GM18502 (cell line): Measurements from ENCODE around the gene TANGO2.
A peak's percentile ranks its signal among the peaks of the same experiment; 100 is the strongest.

ENCODE experiments used
- ATAC-seq: cut with Tn5 transposase; IDR thresholded peaks from one replicate; pipeline ENCODE4 v1.9.1; 2021; ENCODE audit warnings: mild to moderate bottlenecking; ENCODE audit not compliant: unreplicated experiment, poor library complexity

Gene TANGO2

DNA sequence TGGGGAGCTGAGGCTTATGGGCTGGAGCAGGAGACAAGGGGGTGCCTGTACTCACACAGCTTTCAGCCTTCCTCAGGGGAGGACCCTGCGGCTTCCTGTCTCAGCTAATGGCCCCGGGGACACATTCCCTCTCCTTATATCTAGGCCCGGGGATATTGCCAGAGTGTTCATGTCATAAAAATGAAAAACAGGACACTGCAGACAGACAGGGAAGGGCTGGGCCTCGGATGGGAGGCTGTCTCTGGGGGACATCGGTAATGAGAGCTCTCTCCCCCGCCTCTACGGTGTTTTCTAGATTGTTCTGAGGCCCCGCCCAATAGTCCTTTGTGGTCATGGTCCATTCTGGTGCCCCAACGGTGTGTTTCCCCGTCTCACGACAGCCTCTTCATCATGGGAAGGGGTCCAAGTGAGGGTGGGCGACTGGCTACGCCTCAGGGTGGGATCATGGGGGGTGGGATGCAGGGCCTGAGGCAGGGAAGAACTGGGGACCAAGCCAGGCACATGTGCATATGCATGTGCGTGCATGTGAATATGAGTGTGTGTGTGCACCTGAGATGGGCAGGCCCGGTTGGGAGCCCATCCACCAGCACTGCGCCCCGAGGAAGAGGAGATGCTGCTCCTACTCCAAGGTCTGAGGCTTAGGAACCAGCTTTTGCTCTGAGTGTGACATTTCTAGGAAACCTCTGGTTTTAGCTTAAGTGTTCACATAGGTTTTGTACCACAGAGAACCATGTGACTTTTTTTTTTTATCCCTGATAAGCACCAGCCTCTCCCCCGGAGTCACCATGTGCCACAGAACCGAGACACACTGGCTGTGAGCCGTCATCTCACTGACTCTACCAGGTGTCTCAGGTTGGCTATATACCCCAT lies 9.6 kb upstream of the TANGO2 start:
- ATAC-seq: no peak

DNA sequence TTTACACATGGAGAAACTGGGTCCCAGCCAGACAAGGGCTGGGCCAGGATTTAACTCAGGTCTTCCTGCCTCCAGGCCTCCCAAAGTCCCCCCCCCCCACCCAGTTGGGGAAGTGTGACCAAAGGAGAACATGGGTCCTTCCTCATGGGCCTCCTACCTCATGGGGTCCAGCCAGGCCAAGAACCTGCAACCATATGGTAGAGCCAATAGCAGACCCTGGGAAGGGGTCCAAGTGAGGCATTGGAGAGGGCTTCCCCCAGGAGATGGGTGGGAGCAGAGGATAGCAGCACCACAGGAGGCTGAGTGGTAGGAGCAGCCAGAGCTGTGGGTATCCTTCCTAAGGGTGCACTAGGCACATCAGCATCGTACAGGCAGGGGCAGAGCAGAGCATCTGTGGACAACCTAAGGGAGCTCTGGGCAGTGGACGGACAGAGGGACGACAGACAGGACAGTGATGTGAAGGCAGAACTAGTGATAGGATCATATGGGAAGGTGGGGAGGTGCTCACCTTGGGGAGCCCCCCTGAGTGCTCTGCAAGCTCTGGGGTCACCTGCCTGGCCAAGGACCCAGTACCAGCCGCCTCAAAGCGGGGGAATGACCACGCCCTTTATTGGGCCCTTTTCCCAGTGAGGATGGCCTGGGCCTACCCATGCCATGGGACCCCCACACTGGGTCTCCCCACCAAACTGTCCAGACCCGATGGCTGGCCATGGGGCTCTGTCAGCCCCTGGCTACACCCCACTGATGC lies 8.7 kb upstream of the TANGO2 start:
- no peak for ATAC-seq

DNA sequence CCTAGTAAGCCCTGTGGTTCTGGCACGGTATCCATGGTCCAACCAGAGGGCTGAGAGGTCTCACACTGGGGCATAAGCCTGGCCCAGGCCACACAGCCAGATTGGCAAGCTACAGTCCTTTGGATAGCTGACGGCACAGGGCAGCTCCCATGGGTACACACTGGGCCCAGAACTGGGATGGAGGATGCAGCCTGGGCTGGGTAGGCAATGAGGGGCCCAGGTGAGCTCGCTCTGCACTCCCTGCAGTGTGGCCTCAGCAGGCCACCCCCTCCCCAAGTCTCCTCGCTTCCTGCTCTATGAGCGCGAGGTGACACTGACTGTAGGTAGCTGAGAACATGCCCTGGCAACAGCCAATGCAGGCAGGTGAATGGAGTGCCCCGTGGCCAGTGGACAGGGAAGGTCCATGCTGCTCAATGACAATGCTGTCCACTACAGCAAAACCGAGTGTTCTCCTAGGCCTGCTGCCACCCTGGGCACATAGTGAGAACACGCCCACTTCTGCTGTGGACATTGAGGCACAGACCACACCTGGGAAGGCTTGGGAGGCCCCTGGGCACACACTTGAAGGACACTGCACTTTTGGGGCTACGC lies 8.1 kb upstream of the TANGO2 start:
- no peak for ATAC-seq

DNA sequence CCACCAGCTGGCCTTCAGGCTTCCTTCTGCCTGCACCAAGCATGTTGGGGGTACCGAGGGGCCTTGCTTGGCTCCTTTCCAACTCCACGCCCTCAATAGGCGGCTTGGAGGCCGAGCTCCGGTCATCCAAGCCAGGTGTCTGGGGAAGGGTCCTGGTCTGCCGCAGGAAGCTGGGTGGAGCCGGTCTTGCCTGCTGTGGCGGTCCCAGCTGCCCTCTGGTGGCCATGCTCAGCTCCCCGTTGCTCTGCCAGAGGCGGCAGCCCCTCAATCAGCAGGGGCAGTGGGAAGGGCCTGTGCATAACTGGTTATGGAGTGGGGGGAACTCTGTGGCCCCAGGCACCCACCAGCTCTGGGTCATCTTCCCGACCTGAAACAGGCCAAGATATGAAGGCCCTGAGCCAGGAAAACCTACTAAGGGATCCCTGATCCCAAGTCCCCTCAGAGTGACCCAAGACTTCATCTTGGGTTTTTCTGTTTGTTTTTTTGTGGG lies 7.5 kb upstream of the TANGO2 start:
- no peak for ATAC-seq

DNA sequence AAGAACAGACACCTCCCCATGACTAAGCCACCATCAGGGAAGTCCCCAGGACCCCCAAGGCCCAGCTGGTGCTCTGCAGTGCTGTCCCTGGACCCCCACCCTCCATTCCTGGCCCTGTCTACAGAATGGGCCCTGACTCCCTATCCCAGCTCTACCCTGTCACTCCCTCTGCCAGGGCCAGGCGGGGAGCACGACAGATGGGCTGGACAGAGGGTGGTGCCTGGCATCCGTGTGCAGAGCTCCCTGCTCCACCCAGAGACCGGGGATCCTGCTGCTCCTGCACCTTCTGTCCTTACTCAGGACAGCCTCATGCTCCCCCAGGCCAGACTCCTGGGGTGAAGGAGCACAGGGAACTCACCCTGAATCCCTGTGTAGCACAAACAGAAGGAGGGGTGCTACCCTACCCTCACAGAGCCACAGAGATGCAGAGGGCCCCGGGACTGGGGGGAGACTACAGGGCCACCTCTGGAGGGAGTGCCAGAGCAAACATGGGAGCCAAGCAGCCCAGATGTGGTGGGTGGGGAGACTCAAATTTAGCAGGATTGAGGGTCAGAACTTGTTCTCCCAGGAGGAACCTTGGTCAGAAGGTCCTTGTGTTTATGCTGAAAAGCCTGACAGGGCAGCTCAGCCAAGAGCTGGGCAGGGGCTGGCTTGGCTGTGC lies 6.3 kb upstream of the TANGO2 start:
- no peak for ATAC-seq

DNA sequence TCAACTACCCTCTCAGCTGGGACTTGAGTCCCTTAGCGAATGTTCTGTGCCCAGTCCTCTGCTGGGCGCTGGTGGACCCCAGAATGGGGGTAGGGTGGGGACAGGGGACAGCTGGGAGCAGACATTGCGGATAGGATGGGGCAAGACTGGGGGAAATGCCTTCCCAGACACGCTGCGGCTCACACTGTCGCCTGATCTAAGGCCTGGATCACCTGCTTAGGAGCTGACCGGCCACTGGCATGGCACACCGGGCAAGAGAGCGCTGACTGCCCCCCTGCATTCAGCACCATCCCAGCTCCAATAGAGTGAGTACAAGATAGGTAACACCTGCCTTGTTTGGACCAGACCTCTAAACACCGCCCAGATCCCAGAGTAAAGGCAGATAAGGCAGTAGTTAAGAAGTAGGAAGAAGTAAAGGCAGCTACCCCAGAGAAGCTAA lies 5.7 kb upstream of the TANGO2 start:
- ATAC-seq: no peak

DNA sequence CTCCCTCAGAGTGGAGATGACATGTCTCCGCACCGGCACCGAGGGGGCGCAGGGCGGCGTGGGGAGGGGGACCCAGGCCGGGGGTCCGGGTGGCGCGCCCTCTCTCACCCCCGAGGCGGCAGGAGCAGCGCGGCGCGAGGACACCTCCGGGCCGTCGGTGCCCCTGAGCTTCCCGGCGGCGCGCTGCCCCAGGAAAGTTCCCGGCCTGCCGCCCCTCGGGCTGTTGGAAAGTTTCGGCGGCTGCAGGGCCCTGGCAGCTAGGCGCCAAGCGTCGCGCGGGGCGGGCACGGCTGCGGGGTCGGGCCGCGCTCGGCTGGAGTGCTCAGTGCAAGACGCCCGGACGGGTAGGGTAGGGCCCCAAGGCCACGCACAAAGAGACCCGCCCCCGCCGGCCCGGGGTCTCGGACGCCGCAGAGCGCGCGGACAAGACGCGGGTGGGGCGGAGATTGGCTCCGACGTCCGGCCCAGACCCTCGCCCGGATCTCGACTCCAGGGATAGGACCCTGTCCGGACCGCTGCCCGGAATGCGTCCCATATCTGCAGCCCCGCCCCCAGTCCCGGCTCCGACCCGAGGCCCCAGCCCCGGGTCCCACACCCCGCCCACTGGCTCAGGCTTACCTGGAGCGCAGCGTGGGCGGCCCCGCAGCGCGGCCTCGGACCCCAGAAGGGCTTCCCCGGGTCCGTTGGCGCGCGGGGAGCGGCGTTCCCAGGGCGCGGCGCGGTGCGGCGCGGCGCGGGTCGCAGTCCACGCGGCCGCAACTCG lies 4.8 kb upstream of the TANGO2 start:
- peak; percentile 15 for ATAC-seq

DNA sequence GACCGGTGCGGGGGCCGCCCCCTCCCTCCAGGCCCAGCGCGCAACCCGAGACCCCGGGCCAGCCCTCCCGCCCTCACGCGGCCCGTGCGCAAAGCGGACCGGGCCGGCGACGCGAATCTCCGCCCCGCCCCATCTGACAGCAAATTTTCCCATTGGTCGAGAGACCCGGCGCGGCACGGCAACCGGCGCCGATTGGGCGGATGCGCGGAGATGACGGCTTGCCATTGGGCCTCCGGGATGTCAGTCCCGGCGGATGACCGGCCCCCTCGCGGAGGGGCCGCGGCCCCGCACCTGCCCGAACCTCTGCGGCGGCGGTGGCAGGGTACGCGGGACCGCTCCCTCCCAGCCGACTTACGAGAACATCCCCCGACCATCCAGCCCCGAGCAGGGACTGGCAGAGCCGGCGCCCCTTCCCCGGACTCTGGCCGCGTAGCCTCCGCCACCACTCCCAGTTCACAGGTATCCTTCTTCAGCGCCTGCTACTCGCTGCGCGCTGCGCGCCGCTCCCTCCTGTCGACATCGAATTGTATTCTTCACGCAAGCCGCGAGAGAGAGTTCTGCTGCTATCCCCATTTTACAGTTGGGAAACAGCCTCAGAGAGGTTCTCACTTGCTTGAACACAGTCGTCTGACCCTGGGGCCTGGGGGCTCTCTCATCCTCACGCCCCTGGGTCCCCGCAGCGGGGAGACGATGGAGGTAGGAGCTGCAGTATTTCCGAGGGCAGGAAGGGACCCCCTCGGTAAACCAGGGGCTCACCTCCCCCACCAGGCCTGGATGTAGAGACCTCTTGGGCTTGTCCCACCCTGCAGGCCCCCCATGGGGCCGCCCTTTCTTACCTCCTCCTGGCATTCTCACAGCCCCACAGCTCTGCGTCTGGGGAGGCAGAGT lies 3.9 kb upstream of the TANGO2 start, which contains the start of gene ARVCF:
Gene ARVCF, minus strand, starts transcription at position 90 of the 888 bp plus-strand sequence. CDS start 26,029 bp downstream, outside the sequence.
- peak; percentile 53 for ATAC-seq

DNA sequence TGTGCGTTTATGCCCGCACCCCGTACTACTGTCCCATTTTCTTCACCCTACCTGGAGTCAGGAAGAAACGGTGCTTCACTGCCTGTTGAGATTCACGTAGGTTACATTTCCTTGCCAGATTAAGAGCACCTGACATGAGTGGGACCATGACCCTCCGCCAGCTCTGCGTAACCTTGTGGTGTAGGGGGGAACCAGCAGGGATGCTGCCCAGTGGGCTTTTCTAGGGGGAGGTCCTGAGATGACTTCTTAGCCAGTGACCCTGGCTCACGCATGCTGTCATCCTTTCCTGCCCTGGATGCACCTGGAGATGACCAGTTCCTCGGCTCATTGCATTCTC lies 3.3 kb upstream of the TANGO2 start:
- no peak for ATAC-seq

DNA sequence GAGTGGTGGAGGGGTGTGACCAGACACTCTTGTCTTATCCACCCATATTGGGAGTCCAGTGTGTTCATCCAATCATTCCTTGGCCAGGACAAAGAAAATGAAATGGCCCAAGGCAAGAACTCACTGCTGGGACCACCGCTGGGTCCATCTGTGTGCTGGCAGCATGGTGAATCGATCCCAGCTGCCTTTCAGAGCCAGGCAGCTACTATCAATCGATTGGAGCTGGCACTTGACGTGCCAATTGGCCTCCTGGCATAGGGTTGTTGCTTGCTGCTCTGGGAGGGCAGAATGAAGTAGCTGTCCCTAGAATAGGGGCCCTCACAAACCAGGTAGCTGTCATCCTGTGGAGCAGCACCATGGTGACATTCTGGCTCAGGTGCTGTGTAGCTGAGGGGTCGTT lies 2.9 kb upstream of the TANGO2 start:
- ATAC-seq: no peak

DNA sequence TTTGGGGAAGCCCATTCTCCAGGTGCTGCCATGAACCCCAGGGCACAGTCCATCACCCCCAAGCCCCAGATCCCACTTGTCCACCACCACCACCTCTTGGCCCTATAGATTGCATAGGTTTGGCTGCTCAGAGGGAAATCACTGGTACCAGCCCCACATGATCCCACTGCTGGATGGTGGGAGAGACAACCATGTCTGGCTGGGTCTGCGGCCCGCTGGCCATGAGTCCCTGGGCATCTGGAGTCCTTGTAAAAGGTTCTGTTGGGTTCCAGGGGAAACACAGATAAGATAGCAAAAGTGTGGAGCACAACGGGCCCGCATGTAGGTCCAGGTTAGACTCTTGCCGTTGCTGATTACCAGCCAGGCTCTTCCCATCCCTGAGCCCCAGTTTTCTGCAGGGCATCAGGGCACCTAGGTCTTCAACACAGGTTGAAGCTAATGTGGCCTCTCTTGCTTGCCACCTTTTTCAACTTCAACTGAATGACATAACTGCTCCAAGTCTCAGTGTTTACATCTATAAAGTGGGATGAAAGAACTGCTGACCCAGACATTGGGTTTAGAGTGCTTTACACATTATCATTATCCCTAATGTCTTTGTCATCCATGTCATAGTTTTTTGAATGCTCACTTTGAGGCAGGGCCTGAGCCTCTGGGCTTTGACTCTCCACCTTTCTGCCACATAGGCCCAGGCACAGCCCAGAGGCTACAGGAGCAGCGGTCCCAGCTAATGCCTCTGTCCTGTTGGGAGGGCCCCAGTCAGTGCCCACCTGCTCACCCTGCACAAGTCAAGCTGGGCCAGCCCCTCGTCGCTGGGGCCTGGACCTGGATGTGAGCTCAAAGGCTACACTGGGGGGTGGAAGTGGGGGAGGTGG lies 1.0 kb upstream of the TANGO2 start:
- no peak for ATAC-seq

DNA sequence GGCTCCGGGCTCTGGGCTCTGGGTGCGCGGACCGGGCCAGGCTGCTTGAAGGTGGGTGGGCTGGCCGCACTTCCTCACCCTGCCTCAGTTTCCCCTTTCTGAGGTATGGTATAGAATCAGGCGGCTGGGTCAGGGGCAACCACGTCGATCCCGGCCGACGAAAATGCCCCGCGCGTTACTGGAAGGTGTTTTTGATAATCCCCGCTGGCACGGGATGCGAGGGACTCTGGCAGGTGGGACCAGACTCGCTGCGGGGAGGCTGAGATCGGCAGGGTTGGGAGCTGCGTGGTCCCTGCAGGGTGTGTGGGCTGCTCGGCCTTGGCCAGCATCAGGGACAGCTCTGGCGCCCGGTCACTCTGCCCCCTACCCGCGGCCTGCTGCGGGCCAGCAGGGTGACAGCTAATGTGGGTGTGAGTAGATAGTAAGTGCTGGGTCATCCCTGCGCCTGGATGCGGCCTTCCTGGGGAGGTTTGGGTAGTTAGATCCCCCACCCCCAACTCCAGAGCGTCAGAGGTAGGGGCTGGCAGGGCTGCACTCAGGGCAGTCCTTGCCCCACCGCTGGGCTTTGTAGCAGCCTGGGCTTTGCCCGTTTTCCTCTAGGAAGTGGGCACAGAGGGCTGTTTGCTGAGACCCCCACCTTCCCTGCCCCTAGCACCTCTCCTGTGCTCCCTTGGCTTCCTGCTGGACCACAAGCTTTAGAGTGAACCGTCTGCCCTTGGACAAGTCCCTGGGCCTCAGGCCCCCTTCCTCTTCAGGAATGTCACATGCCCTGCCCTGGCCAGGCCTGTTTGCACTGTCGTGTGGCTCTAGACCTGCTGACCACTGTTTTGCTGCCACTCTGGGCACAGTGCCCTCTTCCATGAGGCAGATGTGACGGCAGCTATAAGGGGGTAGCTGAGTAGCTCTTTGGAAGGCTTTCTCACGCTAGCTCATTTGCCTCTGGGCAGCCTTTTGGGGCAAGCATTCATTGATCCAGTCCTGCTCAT lies 579 bp downstream of the TANGO2 start:
- peak; percentile 18 for ATAC-seq

DNA sequence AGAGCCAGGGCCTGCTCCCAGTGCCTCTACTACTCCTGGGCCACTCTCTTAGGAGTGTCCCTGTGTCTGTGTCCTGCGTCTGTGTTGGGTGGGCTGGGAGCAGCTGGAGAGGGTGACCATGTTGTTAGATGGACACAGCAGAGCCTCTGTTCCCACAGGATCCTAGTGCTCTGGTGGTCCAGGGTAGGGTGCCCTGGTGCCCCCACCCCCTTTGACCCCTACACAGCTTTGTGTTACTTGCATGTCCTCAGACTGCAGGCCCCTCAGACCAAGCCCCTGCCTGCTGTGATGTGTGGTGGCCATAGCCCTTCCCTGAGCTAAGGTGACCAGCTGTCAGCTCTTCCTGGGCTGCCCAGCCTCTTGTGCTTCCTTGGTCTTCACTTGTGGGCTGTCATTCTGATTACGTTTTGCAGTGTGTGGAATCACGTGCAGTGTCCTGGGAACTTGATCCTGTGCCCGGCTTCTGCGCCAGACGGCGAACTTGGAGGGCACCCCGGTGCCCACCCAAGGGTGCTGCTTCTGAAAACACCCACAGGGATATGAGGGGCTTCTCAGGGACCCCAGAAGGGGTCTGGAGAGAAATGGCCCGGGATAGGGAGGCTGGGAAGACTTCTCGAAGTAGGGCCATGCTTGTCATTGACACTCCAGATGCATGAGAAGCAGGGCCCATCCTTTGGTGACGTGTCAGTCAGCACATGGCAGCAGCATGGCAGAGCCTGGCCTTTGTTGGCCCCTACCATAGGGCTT lies 1.5 kb downstream of the TANGO2 start:
- no peak for ATAC-seq

DNA sequence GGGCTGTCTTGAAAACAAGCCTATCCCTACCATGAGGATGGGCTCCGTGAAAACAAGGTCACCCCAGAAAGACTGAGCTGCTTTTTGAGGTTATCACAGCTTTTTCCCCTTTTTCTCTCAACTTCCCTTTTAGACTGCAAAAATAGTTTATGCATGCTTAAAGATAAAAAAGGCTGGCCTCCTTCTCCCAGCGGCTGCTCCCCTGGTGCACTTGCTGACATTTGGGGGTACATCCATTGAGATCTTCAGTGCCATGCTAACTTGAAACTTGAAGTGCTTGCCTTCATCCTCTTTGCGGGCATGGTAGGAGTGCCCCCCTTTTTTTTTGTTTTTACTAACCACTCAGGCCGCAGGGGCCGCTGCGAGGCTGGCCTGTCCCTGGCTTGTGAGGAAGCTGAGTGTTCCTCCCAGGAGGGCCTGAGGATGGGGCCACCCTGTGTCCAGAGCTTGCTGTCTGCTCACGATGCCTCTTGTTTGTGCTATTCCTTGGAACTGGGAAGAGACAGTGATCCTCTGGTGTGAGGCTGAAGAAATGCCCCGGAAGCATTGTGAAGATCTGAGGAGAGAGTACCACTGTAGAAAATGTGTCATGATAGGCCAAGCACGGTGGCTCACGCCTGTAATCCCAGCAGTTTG lies 2.2 kb downstream of the TANGO2 start:
- ATAC-seq: no peak

DNA sequence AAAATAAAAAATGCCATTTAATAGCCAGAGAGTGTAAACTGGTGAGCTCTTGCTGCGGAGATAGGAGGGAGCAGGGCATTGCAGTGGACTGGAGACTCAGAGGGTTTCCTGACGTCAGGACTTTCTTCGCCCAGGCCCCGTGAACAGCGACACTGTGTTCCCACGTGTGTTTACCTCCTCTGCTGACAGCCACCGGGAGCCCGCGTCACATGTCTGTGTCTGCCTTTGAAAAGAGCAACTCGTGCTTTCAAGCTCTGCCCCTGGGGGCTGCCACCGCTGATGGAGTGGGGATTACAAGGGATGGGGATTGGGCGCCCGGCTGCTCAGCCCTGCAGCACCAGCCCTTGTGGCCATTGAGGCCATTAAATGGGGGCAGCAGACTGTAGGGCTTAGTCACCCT lies 3.3 kb downstream of the TANGO2 start:
- ATAC-seq: no peak
